HL-60 (cell line): ENCODE measurements around the gene RSBN1.
A peak's percentile ranks its signal among the peaks of the same experiment; 100 is the strongest.

ENCODE experiments used
- DNase-seq, 2 experiments: peaks; one replicate each; pipeline ENCODE4 v3.0.0-alpha.2; 2010 to 2020; ENCODE audit warnings: low read depth in 1 of 2, low spot score in 1 of 2
- H3K27ac ChIP-seq: fragments of 250-450 bp; sonication (Bioruptor Pico); replicated peaks from 2 replicates; pipeline ENCODE4 v1.5.1; 2020; ENCODE audit warnings: mild to moderate bottlenecking, moderate library complexity
- H3K27me3 ChIP-seq: fragments of 250-450 bp; sonication (Bioruptor Pico); 2 replicates; pipeline ENCODE4 v1.5.1; 2021; ENCODE audit warnings: mild to moderate bottlenecking, moderate library complexity; ENCODE audit not compliant: insufficient read depth, poor library complexity, severe bottlenecking
- H3K4me3 ChIP-seq: replicated peaks from 2 replicates; pipeline ENCODE4 v1.5.1; 2011; ENCODE audit warnings: mild to moderate bottlenecking, control low read depth, low read length; ENCODE audit not compliant: insufficient read depth
- CTCF ChIP-seq: IDR thresholded peaks from one replicate; pipeline ENCODE4 v1.5.1; 2011; ENCODE audit warnings: low read length, control low read depth, inconsistent platforms; ENCODE audit not compliant: insufficient read depth
- GABPA ChIP-seq: IDR thresholded peaks from 2 replicates; pipeline ENCODE4 v1.6.1; 2012; ENCODE audit warnings: low read depth
- POLR2AphosphoS5 ChIP-seq: IDR thresholded peaks from 2 replicates; pipeline ENCODE4 v1.6.1; 2012; ENCODE audit warnings: low read depth
- SPI1 ChIP-seq: IDR thresholded peaks from 2 replicates; pipeline ENCODE4 v1.6.1; 2012; ENCODE audit warnings: low read depth, mild to moderate bottlenecking, borderline replicate concordance
- TF ChIP-seq, protein P1 (sequence below): IDR thresholded peaks from 2 replicates; pipeline ENCODE4 v1.6.1; 2012; ENCODE audit warnings: low read depth; ENCODE audit not compliant: insufficient replicate concordance

Gene RSBN1

GRCh38 chr1:113821916-113822315 lies 9.6 kb upstream of the RSBN1 start:
- Histone ChIP-seq H3K27ac (no peak overlapping the region), H3K4me3 (no peak overlapping the region), H3K27me3 (no peaks in the 10 kb centered on the region)
- DNase-seq, result no peak
- no peak for TF ChIP-seq SPI1
- TF ChIP-seq, protein P1, sequence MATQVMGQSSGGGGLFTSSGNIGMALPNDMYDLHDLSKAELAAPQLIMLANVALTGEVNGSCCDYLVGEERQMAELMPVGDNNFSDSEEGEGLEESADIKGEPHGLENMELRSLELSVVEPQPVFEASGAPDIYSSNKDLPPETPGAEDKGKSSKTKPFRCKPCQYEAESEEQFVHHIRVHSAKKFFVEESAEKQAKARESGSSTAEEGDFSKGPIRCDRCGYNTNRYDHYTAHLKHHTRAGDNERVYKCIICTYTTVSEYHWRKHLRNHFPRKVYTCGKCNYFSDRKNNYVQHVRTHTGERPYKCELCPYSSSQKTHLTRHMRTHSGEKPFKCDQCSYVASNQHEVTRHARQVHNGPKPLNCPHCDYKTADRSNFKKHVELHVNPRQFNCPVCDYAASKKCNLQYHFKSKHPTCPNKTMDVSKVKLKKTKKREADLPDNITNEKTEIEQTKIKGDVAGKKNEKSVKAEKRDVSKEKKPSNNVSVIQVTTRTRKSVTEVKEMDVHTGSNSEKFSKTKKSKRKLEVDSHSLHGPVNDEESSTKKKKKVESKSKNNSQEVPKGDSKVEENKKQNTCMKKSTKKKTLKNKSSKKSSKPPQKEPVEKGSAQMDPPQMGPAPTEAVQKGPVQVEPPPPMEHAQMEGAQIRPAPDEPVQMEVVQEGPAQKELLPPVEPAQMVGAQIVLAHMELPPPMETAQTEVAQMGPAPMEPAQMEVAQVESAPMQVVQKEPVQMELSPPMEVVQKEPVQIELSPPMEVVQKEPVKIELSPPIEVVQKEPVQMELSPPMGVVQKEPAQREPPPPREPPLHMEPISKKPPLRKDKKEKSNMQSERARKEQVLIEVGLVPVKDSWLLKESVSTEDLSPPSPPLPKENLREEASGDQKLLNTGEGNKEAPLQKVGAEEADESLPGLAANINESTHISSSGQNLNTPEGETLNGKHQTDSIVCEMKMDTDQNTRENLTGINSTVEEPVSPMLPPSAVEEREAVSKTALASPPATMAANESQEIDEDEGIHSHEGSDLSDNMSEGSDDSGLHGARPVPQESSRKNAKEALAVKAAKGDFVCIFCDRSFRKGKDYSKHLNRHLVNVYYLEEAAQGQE, result no peak
- no peak for TF ChIP-seq GABPA
- no peak for TF ChIP-seq POLR2AphosphoS5
- TF ChIP-seq CTCF, result no peak

DNA sequence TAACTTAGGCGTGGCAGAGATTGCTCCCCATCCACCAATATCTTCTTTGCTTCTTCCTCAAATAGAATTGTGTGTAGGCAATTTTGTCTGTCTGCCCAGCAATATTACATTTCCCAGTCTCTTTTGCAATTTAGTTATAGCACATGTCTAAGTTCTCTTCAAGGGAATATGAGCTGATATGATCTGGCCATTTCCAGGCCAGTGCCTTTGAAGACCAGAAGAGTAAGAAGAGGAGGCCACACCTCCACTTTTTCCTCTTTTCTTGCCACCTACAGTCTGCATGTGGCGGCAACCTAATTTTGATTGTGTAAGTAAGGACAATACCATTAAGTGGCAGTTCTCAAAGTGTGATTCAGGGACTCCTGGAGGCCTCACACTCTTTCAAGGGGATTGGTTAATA lies 6.3 kb upstream of the RSBN1 start:
- TF ChIP-seq POLR2AphosphoS5, result no peak
- TF ChIP-seq, protein P1, result no peak
- TF ChIP-seq CTCF, result no peak
- TF ChIP-seq GABPA, result no peak
- TF ChIP-seq SPI1, result no peak
- Histone ChIP-seq H3K27me3 (no peaks in the 10 kb centered on the region), H3K27ac (no peak overlapping the region), H3K4me3 (no peak overlapping the region)
- DNase-seq, result no peak

DNA sequence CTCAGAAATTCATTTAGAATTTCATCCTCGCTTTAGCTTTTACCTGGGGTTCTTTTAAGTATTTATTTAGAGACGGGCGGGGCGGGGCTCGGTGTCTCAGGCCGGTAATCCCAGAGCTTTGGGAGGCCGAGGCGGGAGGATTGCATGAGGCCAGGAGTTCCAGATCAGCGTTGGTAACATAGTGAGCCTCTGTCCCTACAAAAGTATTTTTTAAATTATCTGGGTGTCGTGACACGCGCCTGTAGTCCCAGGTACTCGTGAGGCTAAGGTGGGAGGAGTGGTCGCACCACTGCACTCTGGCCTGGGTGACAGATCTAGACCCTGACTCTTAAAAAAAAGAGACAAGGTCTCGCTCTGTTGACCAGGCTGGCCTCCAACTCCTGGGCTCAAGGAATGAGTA lies 942 bp upstream of the RSBN1 start:
- DNase-seq, result no peak
- peak overlapping the region; percentile 90 for H3K27ac ChIP-seq
- no peaks in the 10 kb centered on the region for H3K27me3 ChIP-seq
- no peak overlapping the region for H3K4me3 ChIP-seq
- TF ChIP-seq POLR2AphosphoS5 (no peak), CTCF (no peak)

DNA sequence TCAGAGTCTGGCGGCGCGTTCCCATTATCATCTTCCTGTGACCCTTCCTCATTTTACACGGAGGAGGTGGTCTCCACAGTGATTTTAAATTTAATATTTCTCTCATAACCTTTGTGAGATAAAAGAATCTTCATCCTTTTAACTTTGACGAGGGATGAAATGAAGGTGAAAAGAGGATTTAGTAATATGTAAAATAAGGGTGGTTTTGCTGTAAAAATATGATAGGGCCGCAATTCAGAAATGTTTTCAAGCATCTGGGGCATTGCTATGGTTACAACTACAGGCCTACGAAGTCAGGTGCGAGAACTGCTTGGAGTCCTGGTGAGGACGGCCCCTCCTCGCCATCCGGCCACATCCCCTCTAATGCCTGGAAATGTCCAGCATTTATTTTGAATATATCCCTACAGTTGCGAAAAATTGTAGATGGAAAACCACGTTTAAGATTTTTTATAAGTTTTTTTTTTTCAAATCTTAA lies 422 bp upstream of the RSBN1 start:
- H3K27ac ChIP-seq, result peak overlapping the region; percentile 90
- no peak for DNase-seq
- no peaks in the 10 kb centered on the region for H3K27me3 ChIP-seq
- H3K4me3 ChIP-seq, result peak overlapping the region; percentile 25; the same call in 1 of the 2 replicates
- TF ChIP-seq POLR2AphosphoS5 (no peak; the same call in 1 of the 2 replicates), SPI1 (0 out of 2 replicates have a peak, but pooled peaks have one; percentile 49)
